NCI-H2081 treated with DMSO at 0.1 percent for 48 hours (cell line): ENCODE data around the gene SEPTIN2.
"Not testable (repeated sequence)": the region's sequence is repeated elsewhere in the genome, so short reads cannot be mapped to it uniquely, and the experiment has no call there.

Experiments used
- DNase-seq: peaks from one replicate; lab custom pipeline; 2025; lab: John Stamatoyannopoulos, UW

Gene SEPTIN2

DNA sequence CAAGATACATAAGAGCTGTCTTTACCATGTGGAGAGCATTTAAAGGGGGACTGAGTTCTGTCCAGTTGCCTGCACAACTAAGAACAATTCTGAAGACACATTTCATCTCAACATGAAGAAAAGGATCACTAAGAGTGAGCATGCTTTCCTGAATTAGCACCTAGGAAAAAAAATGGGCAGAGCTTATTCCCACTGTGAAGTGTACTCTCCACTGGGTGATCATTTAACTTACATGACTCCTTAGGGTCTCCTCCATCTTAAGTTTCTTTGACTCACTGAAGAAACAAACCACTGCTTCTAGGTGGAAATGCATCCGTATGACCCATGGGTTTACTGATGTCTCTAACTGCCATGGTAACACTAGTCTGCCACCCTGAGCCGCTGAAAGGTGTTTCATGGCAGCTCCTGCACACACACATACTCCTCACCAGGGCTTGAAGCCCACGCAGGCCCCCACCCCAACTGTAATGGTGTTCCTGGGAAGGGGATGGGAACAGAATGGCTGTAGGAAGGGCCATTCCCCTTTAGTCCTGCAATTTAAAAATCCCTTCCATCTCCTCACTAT is 27.3 kb upstream of the SEPTIN2 start:
- DNase-seq: no peak

DNA sequence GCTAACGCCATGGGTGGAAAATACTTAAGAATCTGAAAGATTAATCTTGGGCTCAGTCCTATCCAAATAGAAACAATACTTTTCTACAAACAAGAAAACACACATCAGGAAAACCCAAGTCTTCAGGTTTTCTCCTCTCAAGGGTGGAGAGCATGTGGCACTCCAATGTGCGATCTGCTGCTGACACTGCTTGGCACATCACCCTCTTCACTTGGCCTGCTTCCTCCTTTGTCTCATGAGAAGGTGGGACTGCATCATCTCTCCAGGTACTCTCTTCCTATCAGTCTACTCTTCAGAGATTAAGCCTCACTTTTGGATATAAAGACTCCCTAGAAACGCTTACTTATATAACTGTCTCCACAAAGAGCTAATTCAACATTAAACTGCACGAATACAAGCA is 26.7 kb upstream of the SEPTIN2 start:
- DNase-seq: no peak

GRCh38 chr2:241289597-241289996 is 26.1 kb upstream of the SEPTIN2 start:
- DNase-seq: no peak

DNA sequence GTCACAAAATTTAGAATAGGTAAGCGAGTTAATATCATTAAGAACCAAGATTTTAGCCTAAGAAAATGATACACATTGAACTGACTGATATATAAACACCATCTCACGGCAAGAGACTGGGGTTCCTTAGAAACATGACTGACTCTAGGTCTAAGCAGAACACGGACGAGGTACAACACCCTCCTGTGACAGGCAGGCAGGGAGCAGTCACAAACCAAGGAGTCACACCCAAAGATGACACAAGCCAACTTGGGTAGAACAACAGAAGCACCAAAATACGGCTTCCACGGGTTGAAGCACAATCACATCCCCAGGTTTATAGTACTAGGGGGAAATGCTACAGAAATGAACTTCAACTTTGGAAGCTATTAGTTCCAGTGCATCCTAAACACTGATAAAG is 24.6 kb upstream of the SEPTIN2 start:
- DNase-seq: no peak

GRCh38 chr2:241291977-241292376 is 23.7 kb upstream of the SEPTIN2 start:
- DNase-seq: no peak

DNA sequence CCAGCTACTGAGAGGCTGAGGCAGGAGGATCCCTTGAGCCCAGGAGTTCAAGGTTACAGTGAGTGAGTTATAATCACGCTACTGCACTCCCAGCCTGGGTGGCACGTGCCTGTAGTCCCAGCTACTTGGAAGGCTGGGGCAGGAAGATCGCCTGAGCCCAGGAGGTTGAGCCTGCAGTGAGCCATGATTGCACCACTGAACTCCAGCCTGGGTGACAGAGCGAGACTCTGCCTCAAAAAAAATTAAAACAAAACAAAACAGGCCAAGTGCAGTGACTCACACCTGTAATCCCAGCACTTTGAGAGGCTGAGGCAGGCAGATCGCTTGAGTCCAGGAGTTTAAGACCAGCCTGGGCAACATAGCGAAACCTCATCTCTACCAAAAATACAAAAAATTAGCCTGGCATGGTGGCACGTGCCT is 22.3 kb upstream of the SEPTIN2 start:
- DNase-seq: not testable (repeated sequence)

DNA sequence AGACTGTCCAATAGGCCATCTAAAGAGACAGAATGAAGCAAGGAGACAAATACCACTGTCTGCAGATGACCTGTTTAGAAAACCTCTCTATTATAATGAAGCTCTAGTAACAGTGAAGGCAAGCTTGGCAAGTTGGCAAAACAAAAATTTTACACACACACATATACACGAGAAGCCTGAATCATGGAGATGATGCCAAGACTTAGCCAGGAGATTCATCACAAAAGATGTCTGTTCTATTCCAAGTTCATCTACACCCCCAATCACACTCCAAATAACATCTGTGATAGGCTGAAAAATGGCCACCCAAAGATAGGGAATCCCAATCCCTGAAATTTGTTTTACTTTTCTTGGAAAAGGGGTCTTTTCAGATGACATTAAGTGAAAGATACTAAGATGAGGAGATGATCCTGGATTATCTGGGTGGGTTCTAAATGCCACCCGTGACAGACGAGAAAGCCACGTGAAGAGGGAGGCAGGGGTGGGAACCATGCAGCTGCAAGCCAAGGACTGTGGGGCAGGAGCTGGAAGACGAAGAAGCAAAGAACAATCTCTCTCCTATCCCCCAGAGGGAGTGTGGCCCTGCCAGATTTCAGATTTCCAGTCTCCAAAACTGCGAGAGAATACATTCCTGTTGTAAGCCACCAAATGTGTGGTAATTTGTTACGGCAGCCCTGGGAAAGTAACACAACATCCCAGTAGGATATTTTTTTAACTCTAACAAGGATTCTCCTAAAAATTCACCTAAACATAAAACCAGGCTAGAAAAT is 20.2 kb upstream of the SEPTIN2 start:
- no peak for DNase-seq

DNA sequence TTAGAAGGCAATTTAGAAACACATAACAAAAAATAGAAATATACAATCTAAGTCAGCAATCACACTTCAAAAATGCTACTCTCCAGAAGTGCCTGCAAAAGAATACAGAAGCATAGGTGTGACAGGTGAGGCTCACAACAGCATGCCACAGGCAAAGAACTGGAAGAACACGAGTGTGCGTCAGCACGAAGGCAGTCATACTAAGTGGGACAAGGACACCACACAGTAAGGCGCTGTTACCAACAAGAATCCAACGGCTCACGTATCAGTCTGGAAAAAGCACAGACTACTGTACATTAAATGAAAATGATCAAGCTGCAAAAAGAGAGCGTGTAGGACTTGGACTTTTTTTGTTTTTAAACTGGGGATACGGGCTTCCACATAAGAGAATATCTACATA is 19.0 kb upstream of the SEPTIN2 start:
- DNase-seq: no peak

DNA sequence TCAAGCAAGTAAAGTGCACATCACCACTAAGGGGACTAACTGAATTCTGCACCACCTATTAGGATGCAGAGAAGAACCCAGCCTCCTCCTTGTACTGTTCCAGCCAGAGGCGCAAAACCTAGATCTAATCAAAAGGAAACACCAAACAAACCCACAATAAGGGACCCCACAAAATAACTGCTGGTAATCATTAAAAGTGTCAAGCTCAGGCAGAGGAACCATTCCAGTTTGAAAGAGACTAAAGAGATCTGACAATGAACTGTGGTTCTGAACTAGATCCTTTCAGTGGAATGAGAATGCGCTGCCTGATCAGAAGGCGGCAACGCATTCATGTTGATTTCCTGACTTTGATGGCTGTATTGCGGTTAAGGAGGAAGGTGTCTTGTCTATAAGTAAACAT is 17.1 kb upstream of the SEPTIN2 start:
- DNase-seq: no peak

DNA sequence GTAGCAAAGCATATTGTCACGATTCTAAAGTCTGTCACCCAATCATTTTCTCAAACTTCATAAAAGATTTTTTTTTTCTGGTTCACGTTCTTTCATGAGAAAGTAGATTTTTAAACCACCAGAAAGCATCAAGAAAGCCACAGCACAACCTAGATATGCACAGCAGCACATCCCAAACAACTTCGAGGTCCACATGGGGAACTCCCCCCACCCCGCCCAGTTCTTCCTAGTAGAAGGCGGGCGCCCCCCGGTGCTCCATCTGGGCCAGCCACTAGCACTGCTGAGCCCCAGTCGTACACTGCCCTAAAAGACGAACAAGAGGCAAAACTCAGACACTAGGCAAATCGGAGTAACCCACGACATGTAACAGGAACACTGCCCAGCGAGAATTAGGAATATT is 15.7 kb upstream of the SEPTIN2 start:
- DNase-seq: no peak

GRCh38 chr2:241302083-241302482 is 13.6 kb upstream of the SEPTIN2 start:
- no peak for DNase-seq

GRCh38 chr2:241302759-241303651 is 12.7 kb upstream of the SEPTIN2 start:
- DNase-seq: no peak

GRCh38 chr2:241304039-241304670 is 11.6 kb upstream of the SEPTIN2 start:
- no peak for DNase-seq

DNA sequence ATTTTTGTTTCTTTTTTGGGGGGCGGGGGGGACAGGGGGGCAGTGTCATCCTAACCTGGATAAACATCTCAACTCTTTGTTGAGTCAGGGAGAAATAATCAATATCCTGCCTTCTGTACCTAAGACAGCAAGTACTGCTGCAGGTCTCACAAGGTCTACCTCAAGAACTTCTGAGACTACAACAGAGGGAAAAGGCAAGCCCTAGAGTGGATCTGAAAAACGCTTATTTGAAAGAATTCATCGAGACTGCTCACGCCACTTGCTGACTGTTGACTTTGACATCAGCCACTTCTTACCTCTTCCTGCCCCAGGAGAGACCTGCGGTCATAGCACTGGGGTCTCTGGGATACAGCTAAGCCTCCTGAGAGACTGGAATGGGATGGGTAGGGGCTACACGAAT is 8.7 kb upstream of the SEPTIN2 start:
- no peak for DNase-seq

DNA sequence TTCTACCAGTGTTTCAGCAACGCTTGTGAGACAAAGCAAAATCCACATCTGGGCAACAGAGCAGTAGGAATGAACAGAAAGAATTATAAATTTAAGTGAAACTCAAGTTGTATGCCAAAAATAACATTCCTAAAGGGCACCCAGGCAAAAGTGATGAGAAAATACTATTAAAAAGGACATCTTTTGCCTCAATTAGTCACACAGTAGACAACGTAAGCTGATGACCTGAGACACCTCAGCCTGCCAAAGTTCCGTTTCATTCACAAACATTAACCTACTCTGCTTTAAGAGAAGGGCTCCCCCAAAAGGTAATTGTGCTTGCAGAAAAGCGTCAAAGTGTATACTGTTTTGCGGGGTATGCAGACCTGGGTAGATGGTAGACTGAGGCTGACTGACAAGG is 7.5 kb upstream of the SEPTIN2 start:
- DNase-seq: no peak

DNA sequence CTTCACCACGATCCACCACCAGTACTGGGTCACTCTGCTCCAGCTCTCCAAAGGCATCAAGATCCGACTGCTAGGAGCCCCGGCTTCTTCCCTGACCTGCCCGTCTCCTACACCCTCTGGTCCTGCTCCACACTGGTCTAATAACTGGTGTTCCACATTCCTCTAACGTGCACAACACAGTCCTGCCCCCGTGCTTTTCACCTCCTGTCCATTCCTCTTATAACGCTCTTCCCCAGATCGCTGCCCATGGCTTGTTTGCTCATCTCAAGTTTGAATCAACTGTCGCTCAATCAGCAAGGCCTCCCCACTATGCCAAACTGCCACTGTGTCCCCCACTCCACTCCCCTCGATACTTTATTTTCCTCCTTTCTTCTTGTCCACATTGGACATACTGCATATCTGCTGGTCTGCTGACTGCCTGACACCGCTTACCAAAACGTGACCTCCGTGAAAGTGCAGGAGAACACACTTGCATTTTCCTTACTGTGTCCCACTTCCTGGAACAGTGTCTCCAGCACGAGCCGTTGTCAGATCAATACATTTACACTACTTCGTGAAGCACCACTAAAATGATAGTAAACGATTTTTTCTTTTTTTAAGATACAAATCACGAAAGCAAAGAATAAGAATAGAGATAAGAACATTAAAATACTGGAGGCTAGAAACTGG is 6.8 kb upstream of the SEPTIN2 start:
- no peak for DNase-seq

GRCh38 chr2:241309684-241310117 is 6.0 kb upstream of the SEPTIN2 start:
- no peak for DNase-seq

- no peak for DNase-seq
These were observed 4.7 kb upstream of the SEPTIN2 start for GRCh38 chr2:241310917-241311566.

- DNase-seq: no peak
These were observed 3.6 kb upstream of the SEPTIN2 start for GRCh38 chr2:241312082-241312481.

- DNase-seq: no peak
These were observed 2.1 kb upstream of the SEPTIN2 start for GRCh38 chr2:241313543-241314095.
